Esophagus squamous epithelium (tissue), 5 donors: Measurements from ENCODE around the gene RPL5. TPM values are rescaled to one million over a fixed set of nuclear protein-coding genes. Genes with fewer than 3 reads are reported as not detected.

Source experiments
- DNase-seq: peaks from one replicate; lab custom pipeline; 2025; lab: John Stamatoyannopoulos, UW
- H3K27ac ChIP-seq, 4 donors: fragments of 200-600 bp; sonication (generic); one replicate each; pipeline ENCODE4 v1.5.1; 2016 to 2019; ENCODE audit warnings: mild to moderate bottlenecking in 1 of 4
- H3K27me3 ChIP-seq, 4 donors: fragments of 200-600 bp; sonication (generic); 1 replicate in 3 of 4; 2 replicates in 1 of 4; pipeline versions ENCODE4 v1.5.1 to v1.6.0; 2017 to 2021; ENCODE audit warnings: antibody characterized with exemption in 1 of 4
- H3K36me3 ChIP-seq, 3 donors: fragments of 200-600 bp; sonication (generic); one replicate each; pipeline ENCODE4 v1.5.1; 2016 to 2019
- H3K4me1 ChIP-seq, 3 donors: fragments of 200-600 bp; sonication (generic); one replicate each; pipeline ENCODE4 v1.5.1; 2017 to 2019
- H3K4me3 ChIP-seq, 4 donors: fragments of 200-600 bp; sonication (generic); 1 replicate in 3 of 4; 2 replicates in 1 of 4; pipeline ENCODE4 v1.5.1; 2016 to 2019; ENCODE audit warnings: mild to moderate bottlenecking in 2 of 4, moderate library complexity in 1 of 4
- H3K9me3 ChIP-seq, 3 donors: fragments of 200-600 bp; sonication (generic); one replicate each; pipeline ENCODE4 v1.5.1; 2016 to 2019
- POLR2A ChIP-seq, 4 donors: fragments of 450-650 bp; IDR thresholded peaks; one replicate each; pipeline ENCODE4 v1.6.1; 2017; ENCODE audit warnings: antibody characterized with exemption in 4 of 4, mild to moderate bottlenecking in 4 of 4, moderate library complexity in 3 of 4
- WGBS, 2 donors: methylation state at CpG; one replicate each; pipeline ENCODE4 v1.1.5; 2018; 5-methylcytosine and 5-hydroxymethylcytosine counted together
- intact Hi-C: fragments of 100-400 bp; cut with DNase I; formaldehyde crosslinking; loops from one replicate; pipeline ENCODE4 v1.15.0; 2022
- small RNA-seq, 4 donors: library from RNA; depleted of rRNA; stranded (forward); fragments of <200 nt; gene quantifications; one replicate each; pipeline ENCODE3, GENCODE V24; 2016
- total RNA-seq, 4 donors: library from RNA; depleted of rRNA; stranded (reverse); fragments of >200 nt; gene quantifications; one replicate each; pipeline ENCODE4 v1.1.0, GENCODE V29; 2016
- TF ChIP-seq, protein P1 (sequence below), 6 experiments: fragments of 450-650 bp in 4 of 6; fragments of 200-600 bp in 2 of 6; sonication (generic) in 2 of 6; IDR thresholded peaks; one replicate each; pipeline ENCODE4 v1.5.1; 2016 to 2019; ENCODE audit warnings: antibody characterized with exemption in 6 of 6, mild to moderate bottlenecking in 4 of 6, moderate library complexity in 4 of 6
- donor health status: DM: yes; HTN: yes; CAD: no.

The RPL5 gene
- total RNA-seq, 4 donors from 2014 or later, result 828 to 2,443 (median 1,463) TPM

DNA sequence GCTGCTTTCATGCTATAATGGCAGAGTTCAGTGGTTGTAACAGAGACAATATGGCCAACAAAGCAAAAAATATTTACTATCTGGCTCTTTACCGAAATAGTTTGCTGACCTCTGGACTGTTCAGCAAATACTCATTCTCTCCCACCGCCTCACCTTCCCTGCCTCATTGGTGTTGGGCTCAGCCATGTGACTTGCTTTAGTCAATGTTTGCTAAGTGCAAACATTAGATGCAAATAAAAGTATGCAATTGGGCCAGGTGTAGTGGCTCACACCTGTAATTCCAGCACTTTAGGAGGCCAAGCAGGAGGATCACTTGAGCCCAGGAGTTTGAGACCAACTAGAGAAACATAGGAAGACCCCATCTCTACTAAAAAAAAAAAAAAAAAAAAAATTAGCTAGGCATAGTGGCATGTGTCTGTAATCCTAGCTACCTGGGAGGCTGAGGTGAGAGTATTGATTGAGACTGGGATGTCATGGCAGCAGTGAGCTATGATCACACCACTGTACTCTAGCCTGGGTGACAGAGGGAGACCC is 55.1 kb downstream of the RPL5 start:
- intact Hi-C loops, result no loop called here
- DNase-seq, result no peak
- Histone ChIP-seq H3K4me1 (no peaks in the 10 kb centered on the region), H3K27me3 (no peaks in the 10 kb centered on the region), H3K4me3 (no peak overlapping the region), H3K27ac (no peak overlapping the region), H3K36me3 (no peaks in the 10 kb centered on the region), H3K9me3 (peaks cover 0 to 5% (median 0%) of the 10 kb centered on the region in 3 donors)
- TF ChIP-seq POLR2A (IDR thresholded peaks at IDR 0.05), result no peak
- TF ChIP-seq, protein P1, sequence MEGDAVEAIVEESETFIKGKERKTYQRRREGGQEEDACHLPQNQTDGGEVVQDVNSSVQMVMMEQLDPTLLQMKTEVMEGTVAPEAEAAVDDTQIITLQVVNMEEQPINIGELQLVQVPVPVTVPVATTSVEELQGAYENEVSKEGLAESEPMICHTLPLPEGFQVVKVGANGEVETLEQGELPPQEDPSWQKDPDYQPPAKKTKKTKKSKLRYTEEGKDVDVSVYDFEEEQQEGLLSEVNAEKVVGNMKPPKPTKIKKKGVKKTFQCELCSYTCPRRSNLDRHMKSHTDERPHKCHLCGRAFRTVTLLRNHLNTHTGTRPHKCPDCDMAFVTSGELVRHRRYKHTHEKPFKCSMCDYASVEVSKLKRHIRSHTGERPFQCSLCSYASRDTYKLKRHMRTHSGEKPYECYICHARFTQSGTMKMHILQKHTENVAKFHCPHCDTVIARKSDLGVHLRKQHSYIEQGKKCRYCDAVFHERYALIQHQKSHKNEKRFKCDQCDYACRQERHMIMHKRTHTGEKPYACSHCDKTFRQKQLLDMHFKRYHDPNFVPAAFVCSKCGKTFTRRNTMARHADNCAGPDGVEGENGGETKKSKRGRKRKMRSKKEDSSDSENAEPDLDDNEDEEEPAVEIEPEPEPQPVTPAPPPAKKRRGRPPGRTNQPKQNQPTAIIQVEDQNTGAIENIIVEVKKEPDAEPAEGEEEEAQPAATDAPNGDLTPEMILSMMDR (IDR thresholded peaks at IDR 0.05), result no peak
- WGBS, 2 donors, result 92% methylated on average over 2 of the region's 2 CpGs

DNA sequence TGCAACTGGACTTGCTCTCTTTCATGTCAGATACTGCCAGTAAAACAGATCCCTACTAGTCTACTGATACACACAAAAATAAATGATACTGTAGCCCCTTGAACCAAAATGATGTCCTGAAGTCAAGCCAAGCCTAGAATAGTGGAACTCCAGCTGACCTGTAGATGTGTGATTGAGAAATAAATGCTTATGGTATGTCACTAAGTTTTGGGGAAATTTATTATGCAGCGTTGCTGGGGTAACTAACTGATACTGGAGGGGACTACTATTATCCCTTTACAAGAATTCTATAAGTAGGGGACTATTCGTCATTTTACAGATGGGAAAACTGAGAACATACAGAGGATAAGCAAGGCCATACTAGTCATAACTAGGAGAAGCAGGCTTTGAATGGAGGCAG is 55.6 kb downstream of the RPL5 start:
- Histone ChIP-seq H3K4me3 (no peak overlapping the region), H3K27me3 (no peaks in the 10 kb centered on the region), H3K36me3 (no peaks in the 10 kb centered on the region), H3K27ac (no peak overlapping the region), H3K4me1 (no peaks in the 10 kb centered on the region), H3K9me3 (peaks cover 0 to 8% (median 0%) of the 10 kb centered on the region in 3 donors)
- 95 to 100% methylated on average over 2 of the region's 2 CpGs for WGBS, 2 donors
- TF ChIP-seq, protein P1 (IDR thresholded peaks at IDR 0.05), result no peak
- TF ChIP-seq POLR2A (IDR thresholded peaks at IDR 0.05), result no peak
- intact Hi-C loops, result no loop called here
- no peak for DNase-seq

Small RNA genes within 50 kb of the gene (small RNA-seq; reads per million reads assigned to genes)
- gene RF00432 (0 reads per million in 4 donors), gene SNORA66 (8.8 to 113 (median 38.4) reads per million in 4 donors), gene SNORD21 (0 reads per million in 4 donors)

Other genes with a start within 250 kb of the RPL5 start
- 10 to 100 TPM in 2 of 4 donors, 1 to 10 TPM in 2; 5.1 to 23.7 (median 9.0) TPM for gene EVI5, start 46.9 kb upstream of the RPL5 start, total RNA-seq
- 1 to 10 TPM; 3.1 to 9.9 (median 4.9) TPM for gene DIPK1A, start 129.4 kb downstream of the RPL5 start, total RNA-seq
- 10 to 100 TPM in 3 of 4 donors, 1 to 10 TPM in 1; 7.0 to 18.4 (median 14.8) TPM for gene MTF2, start 247.2 kb downstream of the RPL5 start, total RNA-seq